Medulla oblongata (tissue), 1 donor: ENCODE measurements around the gene FNBP1L.

ENCODE experiments used
- DNase-seq: peaks from one replicate; pipeline ENCODE4 v3.0.0-alpha.2; 2015; ENCODE audit errors: extremely low spot score

Gene FNBP1L

GRCh38 chr1:93591676-93592550 lies 144.0 kb downstream of the FNBP1L start:
- peak; percentile 51 for DNase-seq

GRCh38 chr1:93592551-93592949 lies 144.6 kb downstream of the FNBP1L start:
- DNase-seq, result no peak

- DNase-seq, result no peak
Measured at GRCh38 chr1:93593854-93594602, 146.1 kb downstream of the FNBP1L start.

GRCh38 chr1:93594603-93594880 lies 146.6 kb downstream of the FNBP1L start:
- DNase-seq, result no peak

GRCh38 chr1:93595266-93595665 lies 147.3 kb downstream of the FNBP1L start:
- peak; percentile 52 for DNase-seq

- no peak for DNase-seq
Measured at GRCh38 chr1:93595743-93596142, 147.8 kb downstream of the FNBP1L start.

- no peak for DNase-seq
Measured at GRCh38 chr1:93596329-93597089, 148.6 kb downstream of the FNBP1L start.

GRCh38 chr1:93597709-93598108 lies 149.8 kb downstream of the FNBP1L start:
- DNase-seq, result peak; percentile 56

- no peak for DNase-seq
Measured at GRCh38 chr1:93598396-93598795, 150.5 kb downstream of the FNBP1L start.

GRCh38 chr1:93598861-93599439 lies 151.0 kb downstream of the FNBP1L start:
- DNase-seq, result no peak

GRCh38 chr1:93599479-93599878 lies 151.6 kb downstream of the FNBP1L start:
- DNase-seq, result no peak

- no peak for DNase-seq
Measured at GRCh38 chr1:93600663-93601062, 152.7 kb downstream of the FNBP1L start.

- no peak for DNase-seq
Measured at GRCh38 chr1:93601686-93602085, 153.8 kb downstream of the FNBP1L start.

GRCh38 chr1:93602101-93602500 lies 154.2 kb downstream of the FNBP1L start:
- no peak for DNase-seq

- no peak for DNase-seq
Measured at GRCh38 chr1:93603106-93603505, 155.2 kb downstream of the FNBP1L start.

GRCh38 chr1:93603601-93604000 lies 155.7 kb downstream of the FNBP1L start:
- no peak for DNase-seq
